Aorta (tissue), 5 donors: ENCODE results near the gene PAX7. TPM values are rescaled to one million over a fixed set of nuclear protein-coding genes. Genes with fewer than 3 reads are reported as not detected.

ENCODE experiments used
- ATAC-seq: fragments of 200-7000 bp; cut with Tn5 transposase; one replicate; pipeline ENCODE4 v1.9.1; 2022; ENCODE audit warnings: moderate library complexity; ENCODE audit not compliant: low FRiP score
- DNase-seq, 2 donors: peaks; one replicate each; pipeline ENCODE4 v3.0.0-alpha.2; 2020
- H3K27ac ChIP-seq, 2 donors: one replicate each; pipeline ENCODE4 v1.5.1; 2013; ENCODE audit warnings: low read length in 2 of 2, mild to moderate bottlenecking in 2 of 2, moderate library complexity in 2 of 2, control low read depth in 1 of 2, inconsistent platforms in 1 of 2, low read depth in 1 of 2
- H3K27me3 ChIP-seq, 2 donors: one replicate each; pipeline ENCODE4 v1.6.1; 2013; ENCODE audit warnings: control low read depth in 1 of 2, low read length in 1 of 2, mild to moderate bottlenecking in 1 of 2, moderate library complexity in 1 of 2; ENCODE audit not compliant: insufficient read depth in 2 of 2, control insufficient read depth in 1 of 2
- H3K36me3 ChIP-seq, 2 donors: one replicate each; pipeline ENCODE4 v1.6.1; 2013; ENCODE audit warnings: control low read depth in 1 of 2, low read length in 1 of 2, mild to moderate bottlenecking in 1 of 2; ENCODE audit not compliant: insufficient read depth in 2 of 2, control insufficient read depth in 1 of 2
- H3K4me1 ChIP-seq, 2 donors: one replicate each; pipeline ENCODE4 v1.6.1; 2013; ENCODE audit warnings: low read length in 2 of 2, control low read depth in 1 of 2, mild to moderate bottlenecking in 1 of 2, moderate library complexity in 1 of 2; ENCODE audit not compliant: insufficient read depth in 2 of 2, control insufficient read depth in 1 of 2
- H3K4me3 ChIP-seq, 2 donors: one replicate each; pipeline ENCODE4 v1.5.1; 2013; ENCODE audit warnings: low read length in 2 of 2, control low read depth in 1 of 2, mild to moderate bottlenecking in 1 of 2
- H3K9me3 ChIP-seq: one replicate; pipeline ENCODE4 v1.6.1; 2013; ENCODE audit warnings: mild to moderate bottlenecking, low read length; ENCODE audit not compliant: control insufficient read depth
- WGBS, 2 donors: extraction: QIAGEN DNeasy Blood & Tissue Kit; methylation state at CpG; one replicate each; pipeline ENCODE4 v1.1.7; 2013; 5-methylcytosine and 5-hydroxymethylcytosine counted together
- intact Hi-C, 2 donors: fragments of 100-400 bp; cut with DNase I; formaldehyde crosslinking; loops; one replicate each; pipeline versions ENCODE4 v1.14.2 to v1.15.0; 2022
- polyA plus RNA-seq, 2 donors: library from polyadenylated mRNA; stranded (reverse); fragments of 200-250 nt; gene quantifications; one replicate each; pipeline ENCODE4 v1.2.3, GENCODE V29; 2013
- total RNA-seq, 2 donors: library from RNA; stranded (reverse); fragmentation: NEBNext Ultra II Directional; extraction: Animal tissue kit (Norgen Biotek cat#: 25700); gene quantifications; one replicate each; pipeline ENCODE4 v1.2.1, GENCODE V29; 2021
- donor health status: healthy with polysubstance abuse.
- donor health status: Bipolar disorder and iron deficiency.
- donor health status: DM: no; HTN: no; CAD: no.
- donor health status: DM: no; HTN: no; CAD: no.
- donor health status: DM: yes; HTN: yes; CAD: no.

The PAX7 gene
- total and polyA plus RNA-seq, 4 donors: not detected

GRCh38 chr1:18637962-18638834 is 7.6 kb downstream of the PAX7 start:
- WGBS, 2 donors: 33% methylated on average over 15 of the region's 15 CpGs
- H3K4me3 ChIP-seq: no peak overlapping the region
- intact Hi-C loops: no loop called here
- no peak for ATAC-seq
- DNase-seq: no peak
- no peaks in the 10 kb centered on the region for H3K4me1 ChIP-seq
- no peaks in the 10 kb centered on the region for H3K9me3 ChIP-seq
- H3K36me3 ChIP-seq: no peaks in the 10 kb centered on the region
- H3K27me3 ChIP-seq: no peaks in the 10 kb centered on the region
- no peak overlapping the region for H3K27ac ChIP-seq

GRCh38 chr1:18638835-18639364 is 8.3 kb downstream of the PAX7 start:
- Histone ChIP-seq H3K27me3 (no peaks in the 10 kb centered on the region), H3K36me3 (no peaks in the 10 kb centered on the region), H3K4me1 (no peaks in the 10 kb centered on the region), H3K4me3 (no peak overlapping the region), H3K9me3 (no peaks in the 10 kb centered on the region), H3K27ac (no peak overlapping the region)
- 26 to 34% methylated on average over 6 of the region's 6 CpGs for WGBS, 2 donors
- intact Hi-C loops: no loop called here
- no peak for ATAC-seq
- no peak for DNase-seq

GRCh38 chr1:18639368-18640055 is 8.9 kb downstream of the PAX7 start:
- Histone ChIP-seq H3K36me3 (no peaks in the 10 kb centered on the region), H3K4me1 (no peaks in the 10 kb centered on the region), H3K9me3 (no peaks in the 10 kb centered on the region), H3K27ac (no peak overlapping the region), H3K4me3 (no peak overlapping the region), H3K27me3 (no peaks in the 10 kb centered on the region)
- 25 to 29% methylated on average over 10 of the region's 10 CpGs for WGBS, 2 donors
- no peak for DNase-seq
- intact Hi-C loops: no loop called here
- ATAC-seq: no peak

GRCh38 chr1:18640228-18641004 is 9.8 kb downstream of the PAX7 start:
- intact Hi-C loops: no loop called here
- Histone ChIP-seq H3K9me3 (no peaks in the 10 kb centered on the region), H3K36me3 (no peaks in the 10 kb centered on the region), H3K27me3 (no peaks in the 10 kb centered on the region), H3K27ac (no peak overlapping the region), H3K4me1 (no peaks in the 10 kb centered on the region), H3K4me3 (no peak overlapping the region)
- no peak for DNase-seq
- no peak for ATAC-seq
- WGBS, 2 donors: 11 to 14% methylated on average over 34 to 43 of the region's 43 CpGs

GRCh38 chr1:18641005-18641941 is 10.6 kb downstream of the PAX7 start:
- no peak overlapping the region for H3K4me3 ChIP-seq
- WGBS, 2 donors: 11 to 14% methylated on average over 49 of the region's 49 CpGs
- ATAC-seq (no peak), DNase-seq (no peak)
- no peaks in the 10 kb centered on the region for H3K27me3 ChIP-seq
- no peaks in the 10 kb centered on the region for H3K36me3 ChIP-seq
- H3K9me3 ChIP-seq: no peaks in the 10 kb centered on the region
- intact Hi-C loops: no loop called here
- H3K27ac ChIP-seq: no peak overlapping the region
- no peaks in the 10 kb centered on the region for H3K4me1 ChIP-seq

GRCh38 chr1:18642278-18643095 is 11.8 kb downstream of the PAX7 start:
- Histone ChIP-seq H3K4me1 (no peaks in the 10 kb centered on the region), H3K9me3 (no peaks in the 10 kb centered on the region), H3K36me3 (no peaks in the 10 kb centered on the region), H3K4me3 (no peak overlapping the region), H3K27me3 (no peaks in the 10 kb centered on the region), H3K27ac (no peak overlapping the region)
- ATAC-seq (no peak), DNase-seq (no peak)
- 10 to 14% methylated on average over 22 of the region's 22 CpGs for WGBS, 2 donors
- intact Hi-C loops: no loop called here

- DNase-seq (no peak), ATAC-seq (no peak)
- Histone ChIP-seq H3K27ac (no peak overlapping the region), H3K36me3 (no peaks in the 10 kb centered on the region), H3K9me3 (no peaks in the 10 kb centered on the region), H3K4me1 (no peaks in the 10 kb centered on the region), H3K4me3 (no peak overlapping the region), H3K27me3 (no peaks in the 10 kb centered on the region)
- intact Hi-C loops: no loop called here
- 0 to 1% methylated on average over 72 to 73 of the region's 73 CpGs for whole genome bisulfite sequencing, 2 donors
These were observed 12.7 kb downstream of the PAX7 start for GRCh38 chr1:18643154-18644012.
